ENCODE measurements around the gene GHRHR.

GHRHR gene

GRCh38 chr7:30927040-30927439 lies 36.7 kb upstream of the GHRHR start:
- TF ChIP-seq EZH2phosphoT487 (IDR thresholded peaks at IDR 0.05; ENCODE audit: borderline replicate concordance, low read length) (no peak), CTCF (IDR thresholded peaks at IDR 0.05; ENCODE audit: low read depth, low read length, poor library complexity, severe bottlenecking) (no peak)
- H4K20me1 ChIP-seq (ENCODE audit: control insufficient read depth, insufficient read depth, low read depth, low read length), result no peaks in the 10 kb centered on the region
- no peak overlapping the region for H3K4me2 ChIP-seq (ENCODE audit: low read length)
- H3K9me2 ChIP-seq (replicated peaks; ENCODE audit: control insufficient read depth, low read length), result no peaks in the 10 kb centered on the region
- no peaks in the 10 kb centered on the region for H3K79me2 ChIP-seq (ENCODE audit: control insufficient read depth, low read length)
- no peaks in the 10 kb centered on the region for H3F3A ChIP-seq (ENCODE audit: control insufficient read depth, insufficient read depth)
- H3K27ac ChIP-seq (ENCODE audit: low read depth, low read length), result no peak overlapping the region
- peaks cover 4% of the 10 kb centered on the region; the same call in 1 of the 2 replicates for H3K27me3 ChIP-seq (ENCODE audit: control insufficient read depth, low read length)
- H3K9me3 ChIP-seq (ENCODE audit: control insufficient read depth, insufficient read depth, low read length), result peaks cover 3% of the 10 kb centered on the region; the same call in 1 of the 2 replicates
- H3K36me3 ChIP-seq (ENCODE audit: control insufficient read depth, low read length), result no peaks in the 10 kb centered on the region
- no peak overlapping the region for H3K4me3 ChIP-seq (ENCODE audit: low read length)
- no peaks in the 10 kb centered on the region for H3K4me1 ChIP-seq (ENCODE audit: control insufficient read depth, low read length)

GRCh38 chr7:30927559-30927958 lies 36.2 kb upstream of the GHRHR start:
- no peaks in the 10 kb centered on the region for H3F3A ChIP-seq (ENCODE audit: control insufficient read depth, insufficient read depth)
- H3K9me2 ChIP-seq (replicated peaks; ENCODE audit: control insufficient read depth, low read length), result no peaks in the 10 kb centered on the region
- no peaks in the 10 kb centered on the region for H3K4me1 ChIP-seq (ENCODE audit: control insufficient read depth, low read length)
- no peaks in the 10 kb centered on the region for H3K36me3 ChIP-seq (ENCODE audit: control insufficient read depth, low read length)
- TF ChIP-seq CTCF (IDR thresholded peaks at IDR 0.05; ENCODE audit: low read depth, low read length, poor library complexity, severe bottlenecking) (no peak), EZH2phosphoT487 (IDR thresholded peaks at IDR 0.05; ENCODE audit: borderline replicate concordance, low read length) (no peak)
- H3K27ac ChIP-seq (ENCODE audit: low read depth, low read length), result no peak overlapping the region
- no peaks in the 10 kb centered on the region for H4K20me1 ChIP-seq (ENCODE audit: control insufficient read depth, insufficient read depth, low read depth, low read length)
- peaks cover 3% of the 10 kb centered on the region; the same call in 1 of the 2 replicates for H3K9me3 ChIP-seq (ENCODE audit: control insufficient read depth, insufficient read depth, low read length)
- no peak overlapping the region for H3K4me2 ChIP-seq (ENCODE audit: low read length)
- no peaks in the 10 kb centered on the region for H3K79me2 ChIP-seq (ENCODE audit: control insufficient read depth, low read length)
- H3K4me3 ChIP-seq (ENCODE audit: low read length), result no peak overlapping the region
- H3K27me3 ChIP-seq (ENCODE audit: control insufficient read depth, low read length), result peaks cover 4% of the 10 kb centered on the region; the same call in 1 of the 2 replicates

GRCh38 chr7:30928254-30928872 lies 35.4 kb upstream of the GHRHR start:
- H3K4me2 ChIP-seq (ENCODE audit: low read length), result no peak overlapping the region
- no peaks in the 10 kb centered on the region for H3F3A ChIP-seq (ENCODE audit: control insufficient read depth, insufficient read depth)
- H3K9me2 ChIP-seq (replicated peaks; ENCODE audit: control insufficient read depth, low read length), result no peaks in the 10 kb centered on the region
- H3K79me2 ChIP-seq (ENCODE audit: control insufficient read depth, low read length), result no peaks in the 10 kb centered on the region
- H3K27ac ChIP-seq (ENCODE audit: low read depth, low read length), result no peak overlapping the region
- no peak for TF ChIP-seq CTCF (IDR thresholded peaks at IDR 0.05; ENCODE audit: low read depth, low read length, poor library complexity, severe bottlenecking)
- no peak for TF ChIP-seq EZH2phosphoT487 (IDR thresholded peaks at IDR 0.05; ENCODE audit: borderline replicate concordance, low read length)
- H3K27me3 ChIP-seq (ENCODE audit: control insufficient read depth, low read length), result peaks cover 4% of the 10 kb centered on the region; the same call in 1 of the 2 replicates
- peaks cover 3% of the 10 kb centered on the region; the same call in 1 of the 2 replicates for H3K9me3 ChIP-seq (ENCODE audit: control insufficient read depth, insufficient read depth, low read length)
- no peaks in the 10 kb centered on the region for H3K36me3 ChIP-seq (ENCODE audit: control insufficient read depth, low read length)
- H3K4me1 ChIP-seq (ENCODE audit: control insufficient read depth, low read length), result no peaks in the 10 kb centered on the region
- H4K20me1 ChIP-seq (ENCODE audit: control insufficient read depth, insufficient read depth, low read depth, low read length), result no peaks in the 10 kb centered on the region
- no peak overlapping the region for H3K4me3 ChIP-seq (ENCODE audit: low read length)
